IMR-90 (cell line): Measurements from ENCODE around the gene RXRG. TPM values are rescaled to one million over a fixed set of nuclear protein-coding genes. Genes with fewer than 3 reads are reported as not detected.

ENCODE experiments used
- ATAC-seq: fragments of 200-7000 bp; cut with Tn5 transposase; 2 replicates; pipeline ENCODE4 v1.9.1; 2020; ENCODE audit warnings: low read depth, mild to moderate bottlenecking, moderate library complexity
- BruUV-seq: library from RNA; stranded (reverse); fragments of 400-500 nt; replicated peaks from 2 replicates; lab custom pipeline; 2021; lab: Mats Ljungman, UMichigan
- CTCF ChIA-PET: fragments of 300-600 bp; formaldehyde crosslinking; extraction: SDS; loops from one replicate; lab custom pipeline; 2021; ENCODE audit warnings: antibody characterized with exemption; lab: Yijun Ruan, JAX
- POLR2A ChIA-PET: fragments of 300-600 bp; sonication (Branson Sonifier 250); formaldehyde crosslinking; loops from one replicate; lab custom pipeline; 2022; ENCODE audit warnings: antibody characterized with exemption; ENCODE audit not compliant: unreplicated experiment; lab: Charles Lee
- DNase-seq: peaks from one replicate; pipeline ENCODE4 v3.0.0; 2013
- H2AFZ ChIP-seq: replicated peaks from 2 replicates; pipeline ENCODE3; 2013; ENCODE audit warnings: low read length, mild to moderate bottlenecking; ENCODE audit not compliant: poor library complexity
- H2AK5ac ChIP-seq: 2 replicates; pipeline ENCODE4 v1.6.1; 2013; ENCODE audit warnings: low read depth, low read length, inconsistent platforms
- H2AK9ac ChIP-seq: replicated peaks from 2 replicates; pipeline ENCODE3; 2013; ENCODE audit warnings: mild to moderate bottlenecking, low read depth, low read length, moderate library complexity; ENCODE audit not compliant: poor library complexity
- H2BK120ac ChIP-seq: 2 replicates; pipeline ENCODE4 v1.6.1; 2013; ENCODE audit warnings: low read depth, low read length, inconsistent platforms
- H2BK15ac ChIP-seq: 3 replicates; pipeline ENCODE4 v1.6.1; 2013; ENCODE audit warnings: low read depth, low read length, inconsistent platforms
- H2BK20ac ChIP-seq: 2 replicates; pipeline ENCODE4 v1.6.1; 2013; ENCODE audit warnings: low read depth, mild to moderate bottlenecking, inconsistent platforms, low read length, moderate library complexity
- H2BK5ac ChIP-seq: 2 replicates; pipeline ENCODE4 v1.6.1; 2013; ENCODE audit warnings: mild to moderate bottlenecking, low read depth, low read length, inconsistent platforms; ENCODE audit not compliant: poor library complexity, severe bottlenecking
- H3K14ac ChIP-seq: replicated peaks from 2 replicates; pipeline ENCODE4 v1.6.1; 2013; ENCODE audit warnings: low read depth, low read length, inconsistent platforms
- H3K18ac ChIP-seq: 2 replicates; pipeline ENCODE4 v1.6.1; 2013; ENCODE audit warnings: low read depth, low read length, control low read depth
- H3K23ac ChIP-seq: 2 replicates; pipeline ENCODE4 v1.6.1; 2013; ENCODE audit warnings: low read depth, low read length, inconsistent platforms
- H3K27ac ChIP-seq: 2 replicates; pipeline ENCODE4 v1.5.1; 2013; ENCODE audit warnings: mild to moderate bottlenecking, control low read depth, low read length; ENCODE audit not compliant: insufficient read depth
- H3K27me3 ChIP-seq: 2 replicates; pipeline ENCODE4 v1.6.1; 2013; ENCODE audit warnings: low read length; ENCODE audit not compliant: control insufficient read depth, insufficient read depth
- H3K36me3 ChIP-seq: 2 replicates; pipeline ENCODE4 v1.6.1; 2013; ENCODE audit warnings: low read length, mixed read lengths; ENCODE audit not compliant: control insufficient read depth, insufficient read depth
- H3K4ac ChIP-seq: 2 replicates; pipeline ENCODE4 v1.6.1; 2013; ENCODE audit warnings: low read depth, low read length, inconsistent platforms
- H3K4me1 ChIP-seq: 2 replicates; pipeline ENCODE4 v1.6.1; 2013; ENCODE audit warnings: low read length, mixed read lengths; ENCODE audit not compliant: control insufficient read depth, insufficient read depth
- H3K4me2 ChIP-seq: 2 replicates; pipeline ENCODE4 v1.6.1; 2013; ENCODE audit warnings: low read depth, mild to moderate bottlenecking, control low read depth, low read length, moderate library complexity
- H3K4me3 ChIP-seq: 2 replicates; pipeline ENCODE4 v1.5.1; 2013; ENCODE audit warnings: low read depth, mild to moderate bottlenecking, control low read depth, low read length, moderate library complexity; ENCODE audit not compliant: insufficient read depth
- H3K56ac ChIP-seq: 2 replicates; pipeline ENCODE4 v1.6.1; 2013; ENCODE audit warnings: low read length, inconsistent platforms; ENCODE audit not compliant: insufficient read depth; ENCODE audit errors: extremely low read depth
- H3K79me1 ChIP-seq, 2 experiments: 2 replicates each; pipeline ENCODE4 v1.6.1; 2013; ENCODE audit warnings: low read length in 2 of 2, inconsistent platforms in 1 of 2, low read depth in 1 of 2
- H3K9ac ChIP-seq: 2 replicates; pipeline ENCODE4 v1.6.1; 2013; ENCODE audit warnings: low read depth, low read length, control low read depth
- H3K9me1 ChIP-seq: 2 replicates; pipeline ENCODE4 v1.6.1; 2013; ENCODE audit warnings: low read length, inconsistent platforms; ENCODE audit not compliant: insufficient read depth
- H3K9me3 ChIP-seq: 2 replicates; pipeline ENCODE4 v1.6.1; 2013; ENCODE audit warnings: low read length; ENCODE audit not compliant: control insufficient read depth, insufficient read depth
- H4K20me1 ChIP-seq: 2 replicates; pipeline ENCODE4 v1.6.1; 2013; ENCODE audit warnings: low read length, inconsistent platforms; ENCODE audit not compliant: insufficient read depth
- H4K5ac ChIP-seq: 2 replicates; pipeline ENCODE4 v1.6.1; 2013; ENCODE audit warnings: mild to moderate bottlenecking, low read depth, low read length, control low read depth
- H4K8ac ChIP-seq, 2 experiments: 2 replicates each; pipeline ENCODE4 v1.6.1; 2013; ENCODE audit warnings: low read depth in 2 of 2, low read length in 2 of 2, control low read depth in 1 of 2, inconsistent platforms in 1 of 2
- H4K91ac ChIP-seq: 2 replicates; pipeline ENCODE4 v1.6.1; 2013; ENCODE audit warnings: low read depth, low read length, inconsistent platforms; ENCODE audit not compliant: insufficient read depth
- BHLHE40 ChIP-seq: fragments of 150-350 bp; IDR thresholded peaks from 2 replicates; pipeline ENCODE4 v1.6.1; 2016; ENCODE audit warnings: mild to moderate bottlenecking, low read depth, low read length
- CEBPB ChIP-seq: IDR thresholded peaks from 2 replicates; pipeline ENCODE4 v1.6.1; 2012; ENCODE audit warnings: low read depth, low read length, improper control_type of control experiment
- CHD1 ChIP-seq: IDR thresholded peaks from 2 replicates; pipeline ENCODE4 v1.6.1; 2012; ENCODE audit warnings: low read depth, low read length, improper control_type of control experiment
- CTCF ChIP-seq: conservative IDR thresholded peaks from 2 replicates; pipeline ENCODE4 v1.5.1; 2012; ENCODE audit warnings: mild to moderate bottlenecking, low read depth, low read length, improper control_type of control experiment
- ELK1 ChIP-seq: fragments of 150-350 bp; IDR thresholded peaks from 2 replicates; pipeline ENCODE4 v1.6.1; 2016; ENCODE audit warnings: low read depth, mild to moderate bottlenecking, low read length, moderate library complexity, borderline replicate concordance
- FOS ChIP-seq: fragments of 150-350 bp; IDR thresholded peaks from 2 replicates; pipeline ENCODE4 v1.6.1; 2016; ENCODE audit warnings: low read depth, low read length
- MAFK ChIP-seq: IDR thresholded peaks from 2 replicates; pipeline ENCODE4 v1.6.1; 2012; ENCODE audit warnings: low read depth, low read length, improper control_type of control experiment
- MAZ ChIP-seq: IDR thresholded peaks from 2 replicates; pipeline ENCODE4 v1.6.1; 2012; ENCODE audit warnings: low read depth, mild to moderate bottlenecking, low read length, improper control_type of control experiment, moderate library complexity, borderline replicate concordance
- MXI1 ChIP-seq: IDR thresholded peaks from 2 replicates; pipeline ENCODE4 v1.6.1; 2012; ENCODE audit warnings: low read depth, mild to moderate bottlenecking, low read length, moderate library complexity, borderline replicate concordance
- NFE2L2 ChIP-seq: fragments of 150-350 bp; IDR thresholded peaks from 2 replicates; pipeline ENCODE4 v1.6.1; 2016; ENCODE audit warnings: low read depth, mild to moderate bottlenecking, low read length
- POLR2A ChIP-seq: IDR thresholded peaks from 2 replicates; pipeline ENCODE4 v1.6.1; 2012; ENCODE audit warnings: mild to moderate bottlenecking, low read depth, low read length
- RAD21 ChIP-seq: IDR thresholded peaks from 2 replicates; pipeline ENCODE4 v1.6.1; 2012; ENCODE audit warnings: low read length, improper control_type of control experiment
- RCOR1 ChIP-seq: IDR thresholded peaks from 2 replicates; pipeline ENCODE4 v1.6.1; 2012; ENCODE audit warnings: mild to moderate bottlenecking, low read length, improper control_type of control experiment; ENCODE audit not compliant: insufficient replicate concordance
- RFX5 ChIP-seq: IDR thresholded peaks from 2 replicates; pipeline ENCODE4 v1.8.0; 2012; ENCODE audit warnings: low read depth, mild to moderate bottlenecking, low read length, moderate library complexity
- SMC3 ChIP-seq: fragments of 150-350 bp; IDR thresholded peaks from 2 replicates; pipeline ENCODE4 v1.6.1; 2016; ENCODE audit warnings: low read depth, mild to moderate bottlenecking, antibody characterized with exemption, low read length, moderate library complexity
- dilution Hi-C: fragments of 300-500 bp; cut with HindIII; formaldehyde crosslinking; loops from one replicate; pipeline ENCODE4 v1.14.3; 2018; ENCODE audit warnings: low sequenced_read_pairs; ENCODE audit not compliant: unreplicated experiment
- in situ Hi-C: fragments of 300-500 bp; cut with MboI; formaldehyde crosslinking; loops from 3 replicates; pipeline ENCODE4 v1.14.3; 2019; ENCODE audit warnings: low sequenced_read_pairs, inconsistent platforms, mixed read lengths
- intact Hi-C: fragments of 100-400 bp; cut with micrococcal nuclease; formaldehyde crosslinking; loops from 2 replicates; pipeline ENCODE4 v1.10.0; 2022
- polyA plus RNA-seq, 3 experiments: library from polyadenylated mRNA; depleted of rRNA; stranded (reverse); fragments of >200 nt; gene quantifications; 2 replicates each; pipeline ENCODE4 v1.2.3, GENCODE V29; 2012; ENCODE audit warnings: low replicate concordance in 1 of 3
- total RNA-seq: library from RNA; depleted of rRNA; stranded (reverse); fragments of >200 nt; gene quantifications from 2 replicates; pipeline ENCODE4 v1.2.3, GENCODE V29; 2012
- TF ChIP-seq, protein P1 (sequence below): fragments of 150-350 bp; IDR thresholded peaks from 2 replicates; pipeline ENCODE4 v1.6.1; 2017; ENCODE audit warnings: mild to moderate bottlenecking, antibody characterized with exemption, low read length, low read depth

Gene RXRG
- total and polyA plus RNA-seq, 2 of the 4 experiments (the other 2 are of a cell fraction) = not detected

- TF ChIP-seq MAFK (no peak), NFE2L2 (no peak), FOS (no peak), CHD1 (no peak), RAD21 (no peak), MXI1 (no peak), CEBPB (no peak), ELK1 (no peak), POLR2A (no peak), MAZ (no peak), RFX5 (no peak), CTCF (no peak), SMC3 (no peak), BHLHE40 (no peak), RCOR1 (no peak)
- TF ChIP-seq, protein P1, sequence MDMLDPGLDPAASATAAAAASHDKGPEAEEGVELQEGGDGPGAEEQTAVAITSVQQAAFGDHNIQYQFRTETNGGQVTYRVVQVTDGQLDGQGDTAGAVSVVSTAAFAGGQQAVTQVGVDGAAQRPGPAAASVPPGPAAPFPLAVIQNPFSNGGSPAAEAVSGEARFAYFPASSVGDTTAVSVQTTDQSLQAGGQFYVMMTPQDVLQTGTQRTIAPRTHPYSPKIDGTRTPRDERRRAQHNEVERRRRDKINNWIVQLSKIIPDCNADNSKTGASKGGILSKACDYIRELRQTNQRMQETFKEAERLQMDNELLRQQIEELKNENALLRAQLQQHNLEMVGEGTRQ = no peak
- no peaks in the 10 kb centered on the region for H3K4me1 ChIP-seq
- no peak overlapping the region for H3K27ac ChIP-seq
- H4K5ac ChIP-seq = no peak overlapping the region
- H3K4ac ChIP-seq = no peak overlapping the region
- no peak overlapping the region for H2BK120ac ChIP-seq
- DNase-seq = no peak
- no peak overlapping the region for H3K18ac ChIP-seq
- intact Hi-C loops (no loop called here), in situ Hi-C loops (no loop called here), dilution Hi-C loops (no loop called here)
- no peak overlapping the region for H3K14ac ChIP-seq
- H4K20me1 ChIP-seq = no peaks in the 10 kb centered on the region
- H2AK9ac ChIP-seq = no peak overlapping the region
- no peaks in the 10 kb centered on the region for H3K9me3 ChIP-seq
- no peak overlapping the region for H2BK20ac ChIP-seq
- H3K23ac ChIP-seq = no peak overlapping the region
- BruUV-seq = no TSS peak
- no peak overlapping the region for H2BK15ac ChIP-seq
- ChIA-PET POLR2A (no interaction called here), CTCF (interaction anchor here (0.7 kb wide), 1 partner anchor 126 kb away, joined by 3 read pairs; no protein-coding TSS in a partner anchor)
- H3K27me3 ChIP-seq = peaks cover 11% of the 10 kb centered on the region
- H3K4me3 ChIP-seq = no peak overlapping the region
- H4K8ac ChIP-seq = no peak overlapping the region
- H3K79me1 ChIP-seq = no peaks in the 10 kb centered on the region
- no peak overlapping the region for H3K9ac ChIP-seq
- no peak overlapping the region for H2AFZ ChIP-seq
- ATAC-seq = no peak
- H2BK5ac ChIP-seq = no peak overlapping the region
- H3K4me2 ChIP-seq = no peak overlapping the region
- no peak overlapping the region for H2AK5ac ChIP-seq
- H3K56ac ChIP-seq = no peak overlapping the region
- H4K91ac ChIP-seq = no peak overlapping the region
- H3K36me3 ChIP-seq = no peaks in the 10 kb centered on the region
- H3K9me1 ChIP-seq = no peaks in the 10 kb centered on the region
Observed at GRCh38 chr1:165442653-165443052, 2.3 kb downstream of the RXRG start.
